HEK293 (cell line): Measurements from ENCODE around the gene GLB1L.
A peak's percentile ranks its signal among the peaks of the same experiment; 100 is the strongest.

Source experiments
- CTCF ChIA-PET: fragments of 350-600 bp; formaldehyde crosslinking; extraction: SDS; loops from one replicate; lab custom pipeline; 2021; ENCODE audit warnings: antibody characterized with exemption; lab: Yijun Ruan, JAX
- POLR2A ChIA-PET: fragments of 300-600 bp; formaldehyde crosslinking; extraction: SDS; loops from one replicate; lab custom pipeline; 2020; ENCODE audit warnings: antibody characterized with exemption, inconsistent platforms; lab: Yijun Ruan, JAX
- H3K27ac ChIP-seq: fragments of 200-500 bp; sonication (Bioruptor generic); 2 replicates; pipeline ENCODE4 v1.5.1; 2014; ENCODE audit warnings: low read depth, low read length, control low read depth, inconsistent platforms; ENCODE audit errors: extremely low read depth
- H3K36me3 ChIP-seq, 2 experiments: fragments of 200-500 bp in 1 of 2; sonication (Bioruptor generic) in 1 of 2; 1 replicate in 1 of 2; 2 replicates in 1 of 2; pipeline ENCODE4 v1.5.1; 2014 to 2017; ENCODE audit warnings: inconsistent platforms in 2 of 2, low read length in 2 of 2; ENCODE audit not compliant: control insufficient read depth in 2 of 2, insufficient read depth in 1 of 2
- H3K4me1 ChIP-seq: fragments of 200-500 bp; sonication (Bioruptor generic); 2 replicates; pipeline ENCODE4 v1.5.1; 2014; ENCODE audit warnings: mild to moderate bottlenecking, low read length, inconsistent platforms; ENCODE audit not compliant: control insufficient read depth, insufficient read depth
- H3K4me3 ChIP-seq: 2 replicates; pipeline ENCODE4 v1.5.1; 2011; ENCODE audit warnings: low read depth, mild to moderate bottlenecking, control low read depth, low read length, moderate library complexity
- H3K9me3 ChIP-seq: fragments of 200-500 bp; sonication (Bioruptor generic); 2 replicates; pipeline ENCODE4 v1.5.1; 2014; ENCODE audit warnings: low read depth, low read length, inconsistent platforms; ENCODE audit not compliant: control insufficient read depth, insufficient read depth
- GLI2 ChIP-seq: fragments of 450-650 bp; formaldehyde crosslinking; IDR thresholded peaks from 2 replicates; pipeline ENCODE4; 2017; ENCODE audit warnings: missing biosample characterization, missing genetic modification characterization, low read depth, borderline replicate concordance
- PRDM1 ChIP-seq: fragments of 450-650 bp; formaldehyde crosslinking; IDR thresholded peaks from 2 replicates; pipeline ENCODE4; 2016; ENCODE audit warnings: missing biosample characterization, missing genetic modification characterization
- PRDM2 ChIP-seq: fragments of 450-650 bp; formaldehyde crosslinking; IDR thresholded peaks from 2 replicates; pipeline ENCODE4 v1.5.1; 2016; ENCODE audit warnings: missing biosample characterization, missing genetic modification characterization, borderline replicate concordance
- TCF7L2 ChIP-seq: IDR thresholded peaks from 2 replicates; pipeline ENCODE4 v1.6.1; 2011; ENCODE audit warnings: low read depth, mild to moderate bottlenecking, inconsistent platforms, low read length, moderate library complexity, borderline replicate concordance
- TSHZ1 ChIP-seq: fragments of 450-650 bp; formaldehyde crosslinking; IDR thresholded peaks from 2 replicates; pipeline ENCODE4 v1.5.1; 2016; ENCODE audit warnings: missing biosample characterization, missing genetic modification characterization, borderline replicate concordance
- ZBTB44 ChIP-seq: fragments of 450-650 bp; IDR thresholded peaks from 2 replicates; pipeline ENCODE4 v1.5.1; 2018; ENCODE audit warnings: missing biosample characterization, mild to moderate bottlenecking, missing genetic modification characterization
- ZBTB8A ChIP-seq: fragments of 450-650 bp; formaldehyde crosslinking; IDR thresholded peaks from 2 replicates; pipeline ENCODE4 v1.5.1; 2016; ENCODE audit warnings: missing biosample characterization, missing genetic modification characterization
- ZIC2 ChIP-seq: fragments of 450-650 bp; formaldehyde crosslinking; IDR thresholded peaks from 2 replicates; pipeline ENCODE4 v1.5.1; 2016; ENCODE audit warnings: missing biosample characterization, missing genetic modification characterization
- ZNF132 ChIP-seq: fragments of 450-650 bp; formaldehyde crosslinking; IDR thresholded peaks from 2 replicates; pipeline ENCODE4 v1.5.1; 2017; ENCODE audit warnings: missing biosample characterization, missing genetic modification characterization, borderline replicate concordance
- ZNF174 ChIP-seq: fragments of 450-650 bp; formaldehyde crosslinking; IDR thresholded peaks from 2 replicates; pipeline ENCODE4 v1.5.0; 2017; ENCODE audit warnings: missing biosample characterization, mild to moderate bottlenecking, missing genetic modification characterization
- ZNF239 ChIP-seq: fragments of 450-650 bp; formaldehyde crosslinking; IDR thresholded peaks from 2 replicates; pipeline ENCODE4 v1.5.1; 2016; ENCODE audit warnings: missing biosample characterization, missing genetic modification characterization
- ZNF302 ChIP-seq: fragments of 450-650 bp; formaldehyde crosslinking; IDR thresholded peaks from 2 replicates; pipeline ENCODE4 v1.5.1; 2016; ENCODE audit warnings: missing biosample characterization, missing genetic modification characterization, low read depth
- ZNF311 ChIP-seq: fragments of 450-650 bp; formaldehyde crosslinking; IDR thresholded peaks from 2 replicates; pipeline ENCODE4 v1.5.1; 2017; ENCODE audit warnings: missing biosample characterization, missing genetic modification characterization, borderline replicate concordance
- ZNF426 ChIP-seq: fragments of 450-650 bp; formaldehyde crosslinking; IDR thresholded peaks from 2 replicates; pipeline ENCODE4 v1.5.1; 2017; ENCODE audit warnings: missing biosample characterization, missing genetic modification characterization, mild to moderate bottlenecking, inconsistent platforms, moderate library complexity
- ZNF610 ChIP-seq: fragments of 450-650 bp; formaldehyde crosslinking; IDR thresholded peaks from 2 replicates; pipeline ENCODE4 v1.5.1; 2016; ENCODE audit warnings: missing biosample characterization, missing genetic modification characterization, borderline replicate concordance
- ZNF621 ChIP-seq: fragments of 450-650 bp; formaldehyde crosslinking; IDR thresholded peaks from 2 replicates; pipeline ENCODE4 v1.5.1; 2017; ENCODE audit warnings: missing biosample characterization, missing genetic modification characterization
- ZNF658 ChIP-seq: fragments of 450-650 bp; formaldehyde crosslinking; IDR thresholded peaks from 2 replicates; pipeline ENCODE4; 2016; ENCODE audit warnings: missing biosample characterization, missing genetic modification characterization
- ZNF792 ChIP-seq: fragments of 450-650 bp; formaldehyde crosslinking; IDR thresholded peaks from 2 replicates; pipeline ENCODE4 v1.5.1; 2016; ENCODE audit warnings: missing biosample characterization, missing genetic modification characterization

Gene GLB1L

GRCh38 chr2:219252570-219252899 is 7.3 kb upstream of the GLB1L start:
- Histone ChIP-seq H3K9me3 (no peaks in the 10 kb centered on the region), H3K4me1 (peaks cover 4% of the 10 kb centered on the region; the same call in 1 of the 2 replicates), H3K4me3 (no peak overlapping the region)
- POLR2A ChIA-PET, result interaction anchor here (0.6 to 1.6 kb wide), 5 partner anchors 13 to 46 kb away, joined by 3 to 9 read pairs (median 5); partner anchors contain the start of genes DNAJB2 and ZFAND2B
- TF ChIP-seq ZNF621 (tag by site-specific recombination), result no peak
- no peak for TF ChIP-seq ZNF302
- no peak for TF ChIP-seq TCF7L2
- TF ChIP-seq ZNF792 (tag by site-specific recombination), result no peak
- no peak for TF ChIP-seq PRDM2 (tag by site-specific recombination)
- TF ChIP-seq ZNF132 (tag by site-specific recombination), result no peak
- no peak for TF ChIP-seq ZNF610
- TF ChIP-seq ZNF426 (tag by site-specific recombination), result no peak
- TF ChIP-seq, all 188 proteins: peak for 0
- CTCF ChIA-PET, result interaction anchor here (1.0 to 6.2 kb wide), 4 partner anchors 23 to 46 kb away, joined by 3 to 83 read pairs (median 10); partner anchors contain the start of genes ANKZF1, ATG9A and DNAJB2
- peaks cover 0 to 22% of the 10 kb centered on the region in 2 experiments; a peak in 1 of 3 replicates for H3K36me3 ChIP-seq
- no peak overlapping the region for H3K27ac ChIP-seq

- Histone ChIP-seq H3K4me1 (peaks cover 4% of the 10 kb centered on the region; the same call in 1 of the 2 replicates), H3K27ac (no peak overlapping the region)
Measured at GRCh38 chr2:219252084-219252483, 6.8 kb upstream of the GLB1L start.

GRCh38 chr2:219251656-219252055 is 6.4 kb upstream of the GLB1L start:
- CTCF ChIA-PET, result interaction anchor here (0.6 to 6.2 kb wide), 5 partner anchors 22 to 94 kb away, joined by 3 to 83 read pairs (median 6); partner anchors contain the start of genes ANKZF1, ATG9A and DNAJB2
- Histone ChIP-seq H3K36me3 (peaks cover 0 to 31% of the 10 kb centered on the region in 2 experiments; a peak in 1 of 3 replicates), H3K9me3 (no peaks in the 10 kb centered on the region), H3K4me1 (peaks cover 4% of the 10 kb centered on the region; the same call in 1 of the 2 replicates), H3K4me3 (no peak overlapping the region), H3K27ac (no peak overlapping the region)
- POLR2A ChIA-PET, result interaction anchor here (1.1 to 2.1 kb wide), 3 partner anchors 23 to 45 kb away, joined by 3 to 5 read pairs (median 4); partner anchors contain the start of genes DNAJB2 and ZFAND2B
- TF ChIP-seq ZBTB8A (tag by site-specific recombination) (no peak), PRDM1 (tag by site-specific recombination) (no peak), ZNF239 (tag by site-specific recombination) (no peak), ZNF311 (tag by site-specific recombination) (no peak), ZNF610 (no peak), ZNF621 (tag by site-specific recombination) (no peak), ZNF174 (no peak), ZNF658 (no peak), GLI2 (tag by site-specific recombination) (no peak), TSHZ1 (tag by site-specific recombination) (no peak)

More at GRCh38 chr2:219252084-219252483, 6.8 kb upstream of the GLB1L start:
- no peak overlapping the region for H3K4me3 ChIP-seq
- no peaks in the 10 kb centered on the region for H3K9me3 ChIP-seq
- peaks cover 0 to 26% of the 10 kb centered on the region in 2 experiments; a peak in 1 of 3 replicates for H3K36me3 ChIP-seq
- ChIA-PET POLR2A (interaction anchor here (0.6 to 2.1 kb wide), 4 partner anchors 13 to 46 kb away, joined by 3 to 5 read pairs (median 4); partner anchors contain the start of genes DNAJB2 and ZFAND2B), CTCF (interaction anchor here (0.6 to 6.2 kb wide), 6 partner anchors 22 to 94 kb away, joined by 3 to 83 read pairs (median 5); partner anchors contain the start of genes ANKZF1, ATG9A and DNAJB2)
- TF ChIP-seq ZIC2 (peak; percentile 71), ZBTB44 (no peak)
